ENCODE results near the gene STK24. TPM values are rescaled to one million over a fixed set of nuclear protein-coding genes. Genes with fewer than 3 reads are reported as not detected.

STK24 gene
- total and polyA plus RNA-seq, 7 donors: 27.2 to 58.1 (median 34.3) TPM

DNA sequence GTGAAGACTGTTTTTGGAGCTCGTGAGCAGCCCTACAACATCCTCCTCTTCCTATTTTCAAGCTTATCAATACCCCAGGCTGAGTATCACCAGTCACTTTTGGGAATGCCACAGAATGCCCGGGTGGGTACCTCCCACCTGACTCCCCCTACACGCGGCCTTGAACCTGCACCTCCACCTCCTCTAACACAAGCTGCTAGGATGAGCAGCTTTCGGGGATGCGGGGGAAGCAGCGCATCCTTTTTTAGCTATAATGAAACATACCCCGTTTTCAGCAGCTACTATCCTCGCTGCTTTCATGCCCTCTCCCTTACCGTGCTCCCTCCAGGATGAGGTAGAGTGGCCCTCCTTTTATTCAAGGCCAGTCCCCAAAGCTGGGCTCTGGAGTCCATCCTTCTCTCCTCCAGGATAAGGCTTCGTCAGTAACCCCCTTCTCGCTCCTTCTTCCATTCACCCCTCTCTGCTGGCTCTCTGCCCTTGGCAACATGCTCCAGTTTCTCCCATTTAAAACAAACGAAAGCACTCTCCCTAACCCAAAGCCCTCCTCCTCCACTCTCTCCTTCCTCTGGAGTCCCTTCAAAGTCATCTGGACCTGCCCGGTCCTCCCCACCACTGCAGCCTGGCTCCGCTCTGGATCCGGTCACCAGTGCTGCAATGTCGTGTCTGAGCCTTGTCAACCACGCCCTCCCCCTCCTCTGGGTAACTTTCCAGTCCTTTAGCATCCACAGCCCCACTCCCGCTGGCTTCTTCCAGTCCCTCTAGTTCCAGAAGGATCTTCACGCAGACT is 55.3 kb downstream of the STK24 start:
- H3K9me3 ChIP-seq: no peaks in the 10 kb centered on the region
- TF ChIP-seq, protein P1, sequence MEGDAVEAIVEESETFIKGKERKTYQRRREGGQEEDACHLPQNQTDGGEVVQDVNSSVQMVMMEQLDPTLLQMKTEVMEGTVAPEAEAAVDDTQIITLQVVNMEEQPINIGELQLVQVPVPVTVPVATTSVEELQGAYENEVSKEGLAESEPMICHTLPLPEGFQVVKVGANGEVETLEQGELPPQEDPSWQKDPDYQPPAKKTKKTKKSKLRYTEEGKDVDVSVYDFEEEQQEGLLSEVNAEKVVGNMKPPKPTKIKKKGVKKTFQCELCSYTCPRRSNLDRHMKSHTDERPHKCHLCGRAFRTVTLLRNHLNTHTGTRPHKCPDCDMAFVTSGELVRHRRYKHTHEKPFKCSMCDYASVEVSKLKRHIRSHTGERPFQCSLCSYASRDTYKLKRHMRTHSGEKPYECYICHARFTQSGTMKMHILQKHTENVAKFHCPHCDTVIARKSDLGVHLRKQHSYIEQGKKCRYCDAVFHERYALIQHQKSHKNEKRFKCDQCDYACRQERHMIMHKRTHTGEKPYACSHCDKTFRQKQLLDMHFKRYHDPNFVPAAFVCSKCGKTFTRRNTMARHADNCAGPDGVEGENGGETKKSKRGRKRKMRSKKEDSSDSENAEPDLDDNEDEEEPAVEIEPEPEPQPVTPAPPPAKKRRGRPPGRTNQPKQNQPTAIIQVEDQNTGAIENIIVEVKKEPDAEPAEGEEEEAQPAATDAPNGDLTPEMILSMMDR (IDR thresholded peaks at IDR 0.05): no peak
- intact Hi-C loops (cut with DNase I): no loop called here
- DNase-seq (peak in 1 of 2 donors; percentile 54), ATAC-seq (no peak)
- H3K27me3 ChIP-seq (ENCODE audit: insufficient read depth in 3 of 3, low read length in 2 of 3): no peaks in the 10 kb centered on the region
- peaks cover 0 to 10% of the 10 kb centered on the region in 2 donors for H3K36me3 ChIP-seq (ENCODE audit: insufficient read depth in 1 of 2, low read depth in 1 of 2)
- 88 to 89% (median 88%) methylated on average over 20 of the region's 20 CpGs for WGBS, 3 donors
- H3K27ac ChIP-seq: no peak overlapping the region
- peaks cover 61% of the 10 kb centered on the region for H3K4me1 ChIP-seq
- no peak overlapping the region for H3K4me3 ChIP-seq

- H3K4me3 ChIP-seq: no peak overlapping the region
- TF ChIP-seq, protein P1 (IDR thresholded peaks at IDR 0.05): no peak
- intact Hi-C loops (cut with DNase I): no loop called here
- peaks cover 61% of the 10 kb centered on the region for H3K4me1 ChIP-seq
- no peaks in the 10 kb centered on the region for H3K27me3 ChIP-seq (ENCODE audit: insufficient read depth in 3 of 3, low read length in 2 of 3)
- no peak for ATAC-seq
- peaks cover 0 to 10% of the 10 kb centered on the region in 2 donors for H3K36me3 ChIP-seq (ENCODE audit: insufficient read depth in 1 of 2, low read depth in 1 of 2)
- no peak overlapping the region for H3K27ac ChIP-seq
- no peak for DNase-seq
- 79 to 87% (median 80%) methylated on average over 18 of the region's 18 CpGs for WGBS, 3 donors
- no peaks in the 10 kb centered on the region for H3K9me3 ChIP-seq
These were observed 56.0 kb downstream of the STK24 start for GRCh38 chr13:98520674-98521449.

DNA sequence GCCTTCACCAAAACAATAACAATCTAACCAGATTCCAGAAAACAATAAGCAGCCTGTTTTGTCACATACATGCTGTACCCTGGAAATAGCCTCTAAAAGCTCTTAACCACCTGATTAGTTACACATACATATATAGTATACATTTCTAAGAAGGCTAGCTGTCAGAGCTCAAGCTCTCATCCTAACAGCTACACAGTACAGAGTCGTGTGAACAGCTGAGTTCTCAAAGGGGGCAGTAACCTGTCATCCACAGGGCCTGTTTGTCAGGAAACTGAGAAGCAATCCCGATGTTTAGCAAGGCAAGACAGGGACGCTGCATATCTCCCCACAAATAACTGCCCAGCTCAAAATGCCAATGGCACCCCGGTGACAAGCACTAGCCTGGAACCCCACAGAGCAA is 56.9 kb downstream of the STK24 start:
- WGBS, 3 donors: 50 to 65% (median 51%) methylated on average over 4 of the region's 4 CpGs
- H3K9me3 ChIP-seq: no peaks in the 10 kb centered on the region
- H3K36me3 ChIP-seq (ENCODE audit: insufficient read depth in 1 of 2, low read depth in 1 of 2): peaks cover 0 to 10% of the 10 kb centered on the region in 2 donors
- ATAC-seq: peak in 1 of 4 donors; percentile 5
- H3K4me3 ChIP-seq: no peak overlapping the region
- peaks cover 54% of the 10 kb centered on the region for H3K4me1 ChIP-seq
- no peak for DNase-seq
- TF ChIP-seq, protein P1 (IDR thresholded peaks at IDR 0.05): no peak
- no peaks in the 10 kb centered on the region for H3K27me3 ChIP-seq (ENCODE audit: insufficient read depth in 3 of 3, low read length in 2 of 3)
- H3K27ac ChIP-seq: no peak overlapping the region
- intact Hi-C loops (cut with DNase I): no loop called here

- no peak for ATAC-seq
- TF ChIP-seq, protein P1 (IDR thresholded peaks at IDR 0.05): no peak
- Histone ChIP-seq H3K27ac (no peak overlapping the region), H3K4me1 (peaks cover 36% of the 10 kb centered on the region), H3K36me3 (ENCODE audit: insufficient read depth in 1 of 2, low read depth in 1 of 2) (peaks cover 0 to 10% of the 10 kb centered on the region in 2 donors), H3K4me3 (no peak overlapping the region), H3K27me3 (ENCODE audit: insufficient read depth in 3 of 3, low read length in 2 of 3) (no peaks in the 10 kb centered on the region), H3K9me3 (no peaks in the 10 kb centered on the region)
- DNase-seq: no peak
- WGBS, 3 donors: 85 to 90% (median 86%) methylated on average over 6 of the region's 6 CpGs
- intact Hi-C loops (cut with DNase I): no loop called here
These were observed 59.2 kb downstream of the STK24 start for GRCh38 chr13:98517576-98518310.
